ENCODE results near the gene MPP3.

Gene MPP3

DNA sequence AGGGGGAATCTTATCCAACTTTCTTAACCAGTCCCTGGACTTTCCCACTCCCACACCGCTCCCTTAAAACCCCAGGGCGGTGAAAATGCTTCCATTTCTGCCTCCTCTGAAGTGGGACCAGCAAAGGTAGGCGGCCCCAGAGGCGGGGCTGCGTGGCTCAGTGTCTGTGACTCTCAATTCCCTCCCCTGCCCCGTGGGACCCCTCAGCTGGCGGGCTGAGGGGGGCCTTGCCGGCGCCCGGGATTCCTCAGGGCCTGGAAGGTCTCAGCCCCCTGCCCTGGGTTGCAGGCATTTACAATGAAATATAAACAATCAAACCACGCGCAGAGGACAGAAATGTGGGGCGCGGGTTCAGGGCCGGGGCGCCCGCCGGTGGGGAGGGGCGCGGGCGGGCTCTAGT is 78.0 kb downstream of the MPP3 start:
- Mint-ChIP-seq H3K36me3 (ENCODE audit: low read depth) (no peaks in the 10 kb centered on the region), H3K27me3 (ENCODE audit: low read depth, poor library complexity) (peaks cover 90% of the 10 kb centered on the region), H3K4me1 (peaks cover 66% of the 10 kb centered on the region), H3K27ac (no peak overlapping the region), H3K4me3 (no peak overlapping the region), H3K9me3 (no peaks in the 10 kb centered on the region)
- TF ChIP-seq, protein P1, sequence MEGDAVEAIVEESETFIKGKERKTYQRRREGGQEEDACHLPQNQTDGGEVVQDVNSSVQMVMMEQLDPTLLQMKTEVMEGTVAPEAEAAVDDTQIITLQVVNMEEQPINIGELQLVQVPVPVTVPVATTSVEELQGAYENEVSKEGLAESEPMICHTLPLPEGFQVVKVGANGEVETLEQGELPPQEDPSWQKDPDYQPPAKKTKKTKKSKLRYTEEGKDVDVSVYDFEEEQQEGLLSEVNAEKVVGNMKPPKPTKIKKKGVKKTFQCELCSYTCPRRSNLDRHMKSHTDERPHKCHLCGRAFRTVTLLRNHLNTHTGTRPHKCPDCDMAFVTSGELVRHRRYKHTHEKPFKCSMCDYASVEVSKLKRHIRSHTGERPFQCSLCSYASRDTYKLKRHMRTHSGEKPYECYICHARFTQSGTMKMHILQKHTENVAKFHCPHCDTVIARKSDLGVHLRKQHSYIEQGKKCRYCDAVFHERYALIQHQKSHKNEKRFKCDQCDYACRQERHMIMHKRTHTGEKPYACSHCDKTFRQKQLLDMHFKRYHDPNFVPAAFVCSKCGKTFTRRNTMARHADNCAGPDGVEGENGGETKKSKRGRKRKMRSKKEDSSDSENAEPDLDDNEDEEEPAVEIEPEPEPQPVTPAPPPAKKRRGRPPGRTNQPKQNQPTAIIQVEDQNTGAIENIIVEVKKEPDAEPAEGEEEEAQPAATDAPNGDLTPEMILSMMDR (IDR thresholded peaks at IDR 0.05), result no peak
- DNase-seq, result peak; percentile 20

DNA sequence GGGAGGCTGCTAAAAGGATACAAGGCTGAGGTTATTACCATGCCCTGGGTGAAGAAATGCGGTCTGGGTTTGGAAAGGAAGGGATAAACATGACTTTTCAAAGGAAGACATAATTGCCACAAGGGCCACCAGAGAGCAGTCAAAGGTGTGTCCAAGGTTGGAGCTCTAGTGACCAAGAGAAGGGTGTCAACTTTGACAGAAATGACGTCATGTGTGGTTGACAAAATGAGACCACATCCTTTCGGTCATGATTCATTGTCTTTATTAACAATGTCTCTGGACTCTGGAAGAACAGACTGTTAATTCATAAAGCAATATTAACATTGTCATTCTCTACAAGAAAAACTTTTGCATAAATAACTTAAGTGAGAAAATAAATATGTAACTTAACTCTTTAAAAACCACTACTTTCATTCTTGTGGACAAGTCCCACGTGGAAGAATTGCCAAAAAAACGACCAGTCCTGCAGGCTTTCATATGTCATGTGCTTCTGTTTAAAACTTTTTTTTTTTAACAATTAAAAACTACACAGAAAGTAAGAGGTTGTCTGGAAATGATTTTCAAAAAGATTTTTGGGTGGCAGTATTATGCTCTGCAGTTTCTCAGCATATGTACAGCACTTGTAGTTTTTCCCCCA is 79.3 kb downstream of the MPP3 start:
- no peaks in the 10 kb centered on the region for H3K9me3 Mint-ChIP-seq

More for the DNA sequence above, 79.3 kb downstream of the MPP3 start:
- Mint-ChIP-seq H3K36me3 (ENCODE audit: low read depth) (no peaks in the 10 kb centered on the region), H3K4me3 (no peak overlapping the region), H3K27ac (no peak overlapping the region), H3K4me1 (peaks cover 58% of the 10 kb centered on the region), H3K27me3 (ENCODE audit: low read depth, poor library complexity) (peaks cover 95% of the 10 kb centered on the region)
- TF ChIP-seq, protein P1 (IDR thresholded peaks at IDR 0.05), result no peak
- no peak for DNase-seq
